BLaER1 treated with 17β-estradiol and CSF1 and Interleukin-3, amounts not matched to agents 10 nM and 100 nM (cell line): Measurements from ENCODE around the gene MC1R.
A peak's percentile ranks its signal among the peaks of the same experiment; 100 is the strongest.

Experiments used
- H3K27ac ChIP-seq, 11 experiments: shearing (Covaris generic); formaldehyde crosslinking; 2 replicates each; pipeline ENCODE4 v1.8.1; 2022
- H3K27me3 ChIP-seq, 11 experiments: shearing (Covaris generic); formaldehyde crosslinking; 2 replicates each; pipeline ENCODE4 v1.8.1; 2022
- H3K36me3 ChIP-seq, 11 experiments: shearing (Covaris generic); formaldehyde crosslinking; 2 replicates each; pipeline ENCODE4 v1.8.1; 2022
- H3K4me1 ChIP-seq, 10 experiments: shearing (Covaris generic); formaldehyde crosslinking; 2 replicates each; pipeline ENCODE4 v1.8.1; 2022
- H3K4me2 ChIP-seq, 11 experiments: shearing (Covaris generic); formaldehyde crosslinking; 2 replicates each; pipeline ENCODE4 v1.8.1; 2022
- H3K4me3 ChIP-seq, 10 experiments: shearing (Covaris generic); formaldehyde crosslinking; 2 replicates each; pipeline ENCODE4 v1.8.1; 2022
- H3K9ac ChIP-seq, 11 experiments: shearing (Covaris generic); formaldehyde crosslinking; 2 replicates each; pipeline ENCODE4 v1.8.1; 2022
- H3K9me3 ChIP-seq, 11 experiments: shearing (Covaris generic); formaldehyde crosslinking; replicated peaks in 1 of 11; 2 replicates each; pipeline ENCODE4 v1.8.1; 2022
- H4K20me1 ChIP-seq, 11 experiments: shearing (Covaris generic); formaldehyde crosslinking; 2 replicates each; pipeline ENCODE4 v1.8.1; 2022
- Cebpa-rat ChIP-seq, 11 experiments: shearing (Covaris generic); IDR thresholded peaks; 2 replicates each; pipeline ENCODE4 v1.8.1; 2022

MC1R gene

DNA sequence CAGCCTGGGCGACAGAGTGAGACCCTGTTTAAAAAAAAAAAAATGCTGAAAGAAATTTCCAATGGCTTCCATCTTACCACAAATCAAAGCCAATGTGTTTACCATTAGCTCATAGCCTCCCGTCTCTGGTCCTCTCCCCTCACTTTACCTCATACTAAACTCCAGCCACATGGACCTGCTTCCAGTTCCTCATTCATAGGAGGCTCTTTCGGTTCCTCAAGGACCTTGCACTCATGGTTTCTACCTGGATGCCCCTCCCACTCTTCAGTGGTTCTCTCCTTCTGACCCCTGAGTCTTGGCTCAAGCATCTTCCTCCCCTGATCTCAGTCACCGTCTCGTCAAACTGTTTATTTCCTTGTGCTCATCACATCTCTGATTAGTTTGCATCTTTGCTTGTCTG, 26.1 kb downstream of the MC1R start:
- H3K27me3 ChIP-seq: peaks cover 0 to 23% (median 11%) of the 10 kb centered on the region in 11 experiments; a peak in 17 of 22 replicates
- no peak for TF ChIP-seq Cebpa-rat (IDR thresholded peaks at IDR 0.05)
- peaks cover 19 to 53% (median 37%) of the 10 kb centered on the region in 10 experiments for H3K4me1 ChIP-seq
- H3K4me3 ChIP-seq: no peak overlapping the region
- no peak overlapping the region for H3K27ac ChIP-seq
- peaks cover 0 to 13% (median 7%) of the 10 kb centered on the region in 11 experiments; a peak in 15 of 22 replicates for H4K20me1 ChIP-seq
- H3K9ac ChIP-seq: no peak overlapping the region
- 0 out of 22 replicates have a peak overlapping the region, but pooled peaks of 1 of the 11 experiments have one; percentile 7 for H3K4me2 ChIP-seq
- no peaks in the 10 kb centered on the region for H3K36me3 ChIP-seq
- H3K9me3 ChIP-seq: no peaks in the 10 kb centered on the region

DNA sequence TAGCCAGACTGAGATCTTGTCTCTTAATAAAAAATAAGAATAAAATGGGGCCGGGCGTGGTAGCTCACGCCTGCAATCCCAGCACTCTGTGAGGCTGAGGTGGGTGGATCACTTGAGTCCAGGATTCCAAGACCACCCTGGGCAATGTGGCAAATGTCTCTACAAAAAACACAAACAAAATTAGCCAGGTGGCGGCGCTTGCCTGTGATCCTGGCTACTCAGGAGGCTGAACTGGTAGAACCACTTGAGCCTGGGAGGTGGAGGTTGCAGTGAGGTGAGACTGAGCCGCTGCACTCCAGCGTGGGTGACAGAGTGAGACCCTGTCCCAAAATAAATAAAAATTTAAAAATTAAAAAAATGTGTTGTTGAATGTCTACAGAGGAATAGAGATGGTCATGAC, 27.0 kb downstream of the MC1R start:
- H3K4me3 ChIP-seq: no peak overlapping the region
- H3K9ac ChIP-seq: no peak overlapping the region
- H3K4me2 ChIP-seq: no peak overlapping the region
- H3K36me3 ChIP-seq: no peaks in the 10 kb centered on the region
- H4K20me1 ChIP-seq: peaks cover 0 to 22% (median 15%) of the 10 kb centered on the region in 11 experiments; a peak in 16 of 22 replicates
- no peaks in the 10 kb centered on the region for H3K9me3 ChIP-seq
- peaks cover 0 to 23% (median 11%) of the 10 kb centered on the region in 11 experiments; a peak in 17 of 22 replicates for H3K27me3 ChIP-seq
- H3K4me1 ChIP-seq: peaks cover 22 to 52% (median 41%) of the 10 kb centered on the region in 10 experiments
- no peak for TF ChIP-seq Cebpa-rat (IDR thresholded peaks at IDR 0.05)
- H3K27ac ChIP-seq: no peak overlapping the region

DNA sequence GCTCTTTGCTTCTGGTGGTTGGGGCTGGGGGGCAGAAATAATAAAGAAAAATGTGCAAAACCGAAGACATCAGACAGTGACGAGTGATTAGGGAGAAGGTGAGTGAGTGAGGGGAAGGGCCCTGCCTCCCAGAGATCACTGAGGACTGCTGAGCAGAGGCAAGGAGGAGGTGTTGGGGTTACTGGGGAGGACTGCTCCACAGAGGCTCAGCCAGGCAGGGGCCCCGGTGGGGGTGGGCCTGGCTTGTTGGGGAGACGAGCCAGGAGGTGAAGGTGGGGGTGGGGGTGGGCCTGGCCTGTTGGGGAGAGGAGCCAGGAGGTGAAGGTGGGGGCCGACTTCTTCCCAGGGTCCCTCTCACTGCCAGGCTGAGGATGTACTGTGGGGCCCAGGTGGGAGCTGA, 27.9 kb downstream of the MC1R start:
- Histone ChIP-seq H3K4me3 (no peak overlapping the region), H3K36me3 (no peaks in the 10 kb centered on the region), H3K27ac (no peak overlapping the region), H3K4me1 (peaks cover 22 to 45% (median 37%) of the 10 kb centered on the region in 10 experiments), H3K9ac (no peak overlapping the region), H3K4me2 (no peak overlapping the region), H3K9me3 (no peaks in the 10 kb centered on the region), H4K20me1 (peaks cover 2 to 29% (median 22%) of the 10 kb centered on the region in 11 experiments; a peak in 16 of 22 replicates), H3K27me3 (peaks cover 0 to 23% (median 11%) of the 10 kb centered on the region in 11 experiments; a peak in 17 of 22 replicates)
- TF ChIP-seq Cebpa-rat (IDR thresholded peaks at IDR 0.05): no peak

DNA sequence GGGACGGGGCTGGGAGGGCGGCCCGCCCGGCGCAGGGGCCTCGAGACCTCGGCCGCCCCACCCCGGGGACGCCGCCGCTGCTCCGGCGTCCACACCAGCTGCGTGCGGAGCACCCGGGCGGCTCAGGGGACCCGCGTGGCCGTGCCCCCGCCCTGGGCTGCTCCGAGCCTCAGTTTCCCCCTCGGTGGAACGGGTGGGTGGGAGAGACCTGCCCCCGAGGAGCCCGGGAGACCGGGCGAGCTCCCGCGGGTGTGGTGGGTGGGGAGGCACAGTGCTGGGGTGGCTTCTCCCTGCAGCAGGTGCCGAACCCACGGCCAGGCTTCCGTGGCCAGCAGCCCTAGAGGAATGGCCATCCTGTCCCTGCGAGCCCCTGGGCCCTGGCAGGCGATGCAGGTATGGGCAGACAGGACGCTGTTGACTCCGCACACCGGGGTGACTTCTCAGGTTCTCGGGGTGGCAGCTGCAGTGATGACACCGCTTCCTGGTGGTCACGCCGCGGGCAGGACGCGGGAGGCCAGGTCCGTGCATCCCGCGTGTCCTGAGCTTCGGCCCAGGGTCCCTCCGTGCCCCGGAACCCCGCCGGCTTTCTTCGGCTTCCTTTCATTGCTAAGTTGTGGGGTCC, 30.6 kb downstream of the MC1R start:
- Histone ChIP-seq H3K9me3 (no peaks in the 10 kb centered on the region), H3K4me3 (peak overlapping the region; percentile 65 to 78 (median 70)), H3K4me2 (peak overlapping the region; percentile 95 to 99 (median 98)), H3K9ac (peak overlapping the region; percentile 63 to 89 (median 77)), H3K27me3 (peaks cover 0 to 23% (median 11%) of the 10 kb centered on the region in 11 experiments; a peak in 17 of 22 replicates), H3K27ac (peak overlapping the region in 6 of 11 experiments; percentile 27 to 55 (median 36); a peak in 3 of 22 replicates), H3K4me1 (peaks cover 33 to 52% (median 36%) of the 10 kb centered on the region in 10 experiments), H3K36me3 (no peaks in the 10 kb centered on the region), H4K20me1 (peaks cover 23 to 55% (median 48%) of the 10 kb centered on the region in 11 experiments; a peak in 20 of 22 replicates)
- TF ChIP-seq Cebpa-rat (IDR thresholded peaks at IDR 0.05): no peak

DNA sequence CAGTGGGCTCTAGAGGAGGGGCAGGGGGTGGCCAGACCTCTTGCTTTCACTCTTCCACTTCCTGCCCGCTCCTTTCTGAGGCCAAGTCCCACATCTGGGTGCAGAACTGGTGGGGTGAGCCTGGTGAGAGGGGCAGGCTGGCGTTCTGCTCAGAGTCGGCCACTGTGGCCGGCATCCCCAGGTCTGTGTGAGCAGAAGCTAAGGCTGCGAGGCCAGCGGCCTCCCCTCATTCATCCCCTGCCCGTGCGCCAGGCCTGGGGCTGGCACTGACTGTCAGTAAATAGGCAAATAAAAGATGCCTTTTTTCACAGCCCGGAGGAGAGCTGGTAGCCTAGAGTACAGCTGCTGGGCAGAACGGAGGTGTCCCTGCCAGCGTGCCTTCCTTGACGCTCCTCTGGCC, 31.1 kb downstream of the MC1R start:
- Histone ChIP-seq H3K9ac (peak overlapping the region in 10 of 11 experiments; percentile 63 to 89 (median 78); a peak in 17 of 22 replicates), H4K20me1 (peaks cover 27 to 60% (median 51%) of the 10 kb centered on the region in 11 experiments; a peak in 20 of 22 replicates), H3K9me3 (no peaks in the 10 kb centered on the region), H3K27me3 (peaks cover 0 to 23% (median 11%) of the 10 kb centered on the region in 11 experiments; a peak in 17 of 22 replicates), H3K4me2 (peak overlapping the region; percentile 95 to 99 (median 98)), H3K4me3 (peak overlapping the region; percentile 65 to 78 (median 70)), H3K27ac (no peak overlapping the region), H3K36me3 (peaks cover 0 to 5% (median under 1%) of the 10 kb centered on the region in 11 experiments; a peak in 7 of 22 replicates), H3K4me1 (peaks cover 38 to 57% (median 41%) of the 10 kb centered on the region in 10 experiments)
- no peak for TF ChIP-seq Cebpa-rat (IDR thresholded peaks at IDR 0.05)

DNA sequence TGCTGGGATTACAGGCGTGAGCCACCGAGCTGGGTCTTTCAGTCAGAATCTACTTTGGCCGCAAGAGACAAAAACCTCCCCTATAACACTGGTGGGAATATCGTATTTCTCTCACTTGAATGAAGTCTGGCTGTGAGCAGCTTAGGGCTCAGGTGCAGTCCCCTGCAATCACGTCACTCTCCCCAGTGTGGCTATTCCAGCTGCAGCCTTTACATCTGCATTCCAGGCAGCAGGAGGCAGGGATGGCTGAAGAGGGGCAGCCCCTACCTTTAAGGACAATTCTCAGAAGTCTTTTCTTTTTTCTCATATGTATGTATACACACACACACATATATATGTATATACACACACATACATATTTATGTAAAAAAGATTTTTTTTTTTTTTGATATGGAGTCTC, 32.8 kb downstream of the MC1R start:
- peaks cover 0 to 23% (median 11%) of the 10 kb centered on the region in 11 experiments; a peak in 17 of 22 replicates for H3K27me3 ChIP-seq
- H3K9me3 ChIP-seq: no peaks in the 10 kb centered on the region
- H3K36me3 ChIP-seq: peaks cover 3 to 18% (median 10%) of the 10 kb centered on the region in 11 experiments; a peak in 12 of 22 replicates
- no peak overlapping the region for H3K4me2 ChIP-seq
- H3K4me3 ChIP-seq: no peak overlapping the region
- H4K20me1 ChIP-seq: peaks cover 30 to 70% (median 58%) of the 10 kb centered on the region in 11 experiments; a peak in 20 of 22 replicates
- H3K4me1 ChIP-seq: peaks cover 45 to 63% (median 57%) of the 10 kb centered on the region in 10 experiments
- no peak overlapping the region for H3K27ac ChIP-seq
- H3K9ac ChIP-seq: no peak overlapping the region
- no peak for TF ChIP-seq Cebpa-rat (IDR thresholded peaks at IDR 0.05)

DNA sequence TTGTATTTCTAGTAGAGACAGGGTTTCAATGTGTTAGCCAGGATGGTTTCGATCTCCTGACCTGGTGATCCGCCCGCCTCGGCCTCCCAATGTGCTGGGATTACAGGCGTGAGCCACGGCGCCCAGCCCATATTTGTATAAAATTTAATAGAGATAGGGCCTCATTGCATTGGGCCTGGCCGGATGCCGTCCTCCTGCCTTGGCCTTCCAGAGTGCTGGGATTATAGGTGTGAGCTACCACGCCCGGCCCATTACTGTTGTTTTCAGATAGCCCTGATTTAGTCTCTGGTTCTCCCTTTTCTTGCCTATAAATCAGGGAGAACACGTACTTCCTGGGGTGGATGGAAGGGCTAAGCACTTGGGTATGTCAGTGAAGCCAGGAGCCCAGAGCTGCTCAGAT, 33.4 kb downstream of the MC1R start:
- Histone ChIP-seq H4K20me1 (peaks cover 30 to 76% (median 58%) of the 10 kb centered on the region in 11 experiments; a peak in 20 of 22 replicates), H3K4me3 (no peak overlapping the region), H3K27ac (no peak overlapping the region), H3K27me3 (peaks cover 0 to 20% (median 10%) of the 10 kb centered on the region in 11 experiments; a peak in 17 of 22 replicates), H3K9me3 (no peaks in the 10 kb centered on the region), H3K36me3 (peaks cover 4 to 23% (median 10%) of the 10 kb centered on the region in 11 experiments; a peak in 12 of 22 replicates), H3K4me1 (peaks cover 51 to 69% (median 62%) of the 10 kb centered on the region in 10 experiments), H3K4me2 (no peak overlapping the region; a peak in 1 of 22 replicates), H3K9ac (0 out of 22 replicates have a peak overlapping the region, but pooled peaks of 1 of the 11 experiments have one; percentile 22)
- no peak for TF ChIP-seq Cebpa-rat (IDR thresholded peaks at IDR 0.05)

DNA sequence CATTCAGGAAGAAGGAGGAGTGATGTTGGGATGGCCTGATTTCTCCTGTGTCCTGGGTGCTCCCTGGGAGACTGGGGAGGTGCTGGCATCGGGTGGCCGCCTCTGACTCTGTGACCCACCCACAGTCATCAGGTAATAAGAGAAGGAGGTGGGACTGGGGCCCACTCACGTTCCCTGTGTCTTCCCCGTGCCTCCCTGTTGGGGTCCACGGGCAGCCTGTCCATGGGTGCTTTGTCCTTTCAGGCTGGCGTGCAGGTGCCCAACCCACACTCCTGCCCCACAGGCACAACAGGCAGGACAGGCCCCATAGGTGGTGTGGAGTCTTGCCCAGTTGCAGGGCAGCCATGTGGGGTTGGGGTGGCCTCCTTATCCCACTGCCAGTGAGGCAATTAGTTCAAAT, 33.9 kb downstream of the MC1R start:
- Histone ChIP-seq H3K9ac (0 out of 22 replicates have a peak overlapping the region, but pooled peaks of 2 of the 11 experiments have one; percentile 22 to 59), H3K4me1 (peaks cover 50 to 68% (median 65%) of the 10 kb centered on the region in 10 experiments), H3K27ac (no peak overlapping the region), H3K36me3 (peaks cover 6 to 28% (median 14%) of the 10 kb centered on the region in 11 experiments; a peak in 19 of 22 replicates), H3K4me3 (no peak overlapping the region), H3K4me2 (peak overlapping the region in 4 of 11 experiments; percentile 2 to 79 (median 73); a peak in 3 of 22 replicates), H3K27me3 (peaks cover 0 to 15% (median 7%) of the 10 kb centered on the region in 11 experiments; a peak in 17 of 22 replicates), H4K20me1 (peaks cover 30 to 78% (median 58%) of the 10 kb centered on the region in 11 experiments; a peak in 20 of 22 replicates), H3K9me3 (no peaks in the 10 kb centered on the region)
- no peak for TF ChIP-seq Cebpa-rat (IDR thresholded peaks at IDR 0.05)
